Uterus (tissue), 2 donors: ENCODE results near the gene RPF1.

Experiments
- CTCF ChIP-seq, 4 experiments: fragments of 200-600 bp in 2 of 4; fragments of 450-650 bp in 2 of 4; sonication (generic) in 2 of 4; IDR thresholded peaks; one replicate each; pipeline ENCODE4 v1.5.1; 2016 to 2019; ENCODE audit warnings: antibody characterized with exemption in 4 of 4, mild to moderate bottlenecking in 2 of 4, moderate library complexity in 1 of 4
- POLR2A ChIP-seq, 2 donors: fragments of 450-650 bp; IDR thresholded peaks; one replicate each; pipeline ENCODE4 v1.6.1; 2016; ENCODE audit warnings: antibody characterized with exemption in 2 of 2, mild to moderate bottlenecking in 1 of 2, moderate library complexity in 1 of 2

- no peak for TF ChIP-seq CTCF (IDR thresholded peaks at IDR 0.05)
- TF ChIP-seq POLR2A (IDR thresholded peaks at IDR 0.05): no peak
Measured at GRCh38 chr1:84506729-84507453, 27.8 kb downstream of the RPF1 start.
